Activated CD4-positive, alpha-beta T cell treated with anti-CD3 and anti-CD28 coated beads, Interleukin-2, amount 10 ng/mL, durations not matched to agents 24 days and 14 days (primary cell): Measurements from ENCODE around the gene CASP4. TPM values are rescaled to one million over a fixed set of nuclear protein-coding genes. Genes with fewer than 3 reads are reported as not detected.
"Not testable (repeated sequence)": the region's sequence is repeated elsewhere in the genome, so short reads cannot be mapped to it uniquely, and the experiment has no call there.

Source experiments
- DNase-seq: peaks from one replicate; pipeline ENCODE4 v3.0.0; 2022
- H3K27ac Mint-ChIP-seq: one replicate; pipeline ENCODE4 v1.8.0; 2022; ENCODE audit warnings: mild to moderate bottlenecking, mixed read lengths
- H3K27me3 Mint-ChIP-seq: one replicate; pipeline ENCODE4 v1.8.0; 2022; ENCODE audit warnings: mixed read lengths
- H3K36me3 Mint-ChIP-seq: one replicate; pipeline ENCODE4 v1.8.0; 2022; ENCODE audit warnings: low read depth, mild to moderate bottlenecking, mixed read lengths
- H3K4me1 Mint-ChIP-seq: one replicate; pipeline ENCODE4 v1.8.0; 2021; ENCODE audit warnings: mixed read lengths
- H3K4me3 Mint-ChIP-seq: one replicate; pipeline ENCODE4 v1.8.0; 2022; ENCODE audit warnings: mild to moderate bottlenecking, moderate library complexity, mixed read lengths
- H3K9me3 Mint-ChIP-seq: one replicate; pipeline ENCODE4 v1.8.0; 2021; ENCODE audit warnings: mixed read lengths
- intact Hi-C: fragments of 100-400 bp; cut with micrococcal nuclease; formaldehyde crosslinking; loops from one replicate; pipeline ENCODE4 v1.15.1; 2023
- total RNA-seq: library from RNA; stranded (reverse); gene quantifications from 2 replicates; pipeline ENCODE4 v1.2.3, GENCODE V29; 2022

CASP4 gene
- total RNA-seq, 1 donor from 2014 or later, result 29.2 TPM

- peaks cover 13% of the 10 kb centered on the region for H3K4me1 Mint-ChIP-seq
- peaks cover 25% of the 10 kb centered on the region for H3K36me3 Mint-ChIP-seq
- peaks cover 33% of the 10 kb centered on the region for H3K9me3 Mint-ChIP-seq
- H3K27me3 Mint-ChIP-seq, result peaks cover 21% of the 10 kb centered on the region
- H3K27ac Mint-ChIP-seq, DNase-seq, intact Hi-C loops: not testable (repeated sequence)
- H3K4me3 Mint-ChIP-seq, result peak overlapping the region; percentile 49
Measured at GRCh38 chr11:104934073-104934472, 34.3 kb downstream of the CASP4 start.

GRCh38 chr11:104928811-104929210, 39.6 kb downstream of the CASP4 start:
- no peak for DNase-seq
- peaks cover 19% of the 10 kb centered on the region for H3K27me3 Mint-ChIP-seq
- H3K36me3 Mint-ChIP-seq, result peaks cover 30% of the 10 kb centered on the region

GRCh38 chr11:104926771-104927611, 41.4 kb downstream of the CASP4 start:
- H3K9me3 Mint-ChIP-seq, result peaks cover 51% of the 10 kb centered on the region
- DNase-seq, result no peak
- H3K27ac Mint-ChIP-seq, result no peak overlapping the region
- H3K4me1 Mint-ChIP-seq, result no peaks in the 10 kb centered on the region
- peaks cover 19% of the 10 kb centered on the region for H3K27me3 Mint-ChIP-seq
- intact Hi-C loops, result no loop called here
- peaks cover 26% of the 10 kb centered on the region for H3K36me3 Mint-ChIP-seq
- H3K4me3 Mint-ChIP-seq, result no peak overlapping the region

More at GRCh38 chr11:104928811-104929210, 39.6 kb downstream of the CASP4 start:
- no peak overlapping the region for H3K4me3 Mint-ChIP-seq
- intact Hi-C loops, result no loop called here
- H3K9me3 Mint-ChIP-seq, result peaks cover 50% of the 10 kb centered on the region
- no peak overlapping the region for H3K27ac Mint-ChIP-seq
- no peaks in the 10 kb centered on the region for H3K4me1 Mint-ChIP-seq

DNA sequence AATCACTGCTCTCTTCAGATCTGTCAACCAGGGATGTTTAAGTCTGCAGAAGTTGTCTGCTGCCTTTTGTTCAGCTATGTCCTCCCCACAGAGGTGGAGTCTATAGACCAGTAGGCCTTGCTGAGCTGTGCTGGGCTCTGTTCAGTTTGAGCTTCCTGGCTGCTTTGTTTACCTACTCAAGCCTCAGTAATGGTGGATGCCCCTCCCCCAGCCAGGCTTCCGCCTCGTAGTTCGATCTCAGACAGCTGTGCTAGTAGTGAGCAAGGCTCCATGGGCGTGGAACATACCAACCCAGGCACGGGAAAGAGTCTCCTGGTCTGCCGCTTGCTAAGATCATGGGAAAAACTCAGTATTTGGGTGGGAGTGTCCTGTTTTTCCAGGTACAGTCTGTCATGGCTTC, 42.5 kb downstream of the CASP4 start:
- Mint-ChIP-seq H3K27ac (peak overlapping the region; percentile 10), H3K27me3 (peaks cover 11% of the 10 kb centered on the region), H3K9me3 (peaks cover 44% of the 10 kb centered on the region), H3K4me3 (no peak overlapping the region), H3K36me3 (peaks cover 22% of the 10 kb centered on the region), H3K4me1 (no peaks in the 10 kb centered on the region)
- no peak for DNase-seq
- intact Hi-C loops, result no loop called here

DNA sequence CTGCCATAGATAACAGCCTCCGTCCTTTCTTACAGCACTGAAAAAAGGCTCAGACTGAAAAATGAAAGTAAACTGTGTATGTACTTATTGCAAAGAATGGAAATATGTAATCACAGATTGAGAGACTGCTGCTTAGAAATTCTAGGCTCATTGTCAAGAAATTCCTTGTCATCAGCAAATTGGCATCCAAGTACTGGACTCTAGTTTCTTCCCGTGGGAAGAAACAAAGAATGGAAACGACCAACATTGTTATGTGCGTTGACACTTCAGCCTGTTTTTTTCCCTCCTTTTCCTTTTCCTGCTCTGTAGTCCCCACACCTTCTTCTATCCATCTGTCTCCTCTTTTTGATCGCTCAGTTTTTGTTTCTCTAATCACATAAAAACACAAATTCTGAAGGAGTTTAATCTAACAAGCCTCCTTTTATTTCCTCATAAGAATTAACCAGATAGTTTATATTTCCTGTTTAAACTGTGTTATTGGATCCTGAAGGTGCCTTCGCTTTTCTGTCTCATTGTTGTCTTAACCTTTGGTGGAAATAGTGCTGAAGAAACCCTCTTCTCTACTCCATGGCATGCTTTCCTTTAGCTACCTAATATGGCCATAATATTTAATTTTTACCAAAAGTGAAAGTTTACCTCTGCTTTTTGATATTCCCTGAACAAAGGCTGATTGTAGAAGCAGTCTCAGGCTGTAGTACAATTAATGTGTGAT, 50.1 kb downstream of the CASP4 start:
- intact Hi-C loops, result loop anchor here (5.0 kb wide), 1 partner anchor 49 kb away; the partner anchor contains the start of gene CASP4
- H3K27me3 Mint-ChIP-seq, result no peaks in the 10 kb centered on the region
- H3K9me3 Mint-ChIP-seq, result peaks cover 6% of the 10 kb centered on the region
- peak overlapping the region; percentile 79 for H3K27ac Mint-ChIP-seq
- H3K36me3 Mint-ChIP-seq, result peaks cover 1% of the 10 kb centered on the region
- H3K4me1 Mint-ChIP-seq, result peaks cover 35% of the 10 kb centered on the region
- H3K4me3 Mint-ChIP-seq, result peak overlapping the region; percentile 81
- DNase-seq, result peak; percentile 68

DNA sequence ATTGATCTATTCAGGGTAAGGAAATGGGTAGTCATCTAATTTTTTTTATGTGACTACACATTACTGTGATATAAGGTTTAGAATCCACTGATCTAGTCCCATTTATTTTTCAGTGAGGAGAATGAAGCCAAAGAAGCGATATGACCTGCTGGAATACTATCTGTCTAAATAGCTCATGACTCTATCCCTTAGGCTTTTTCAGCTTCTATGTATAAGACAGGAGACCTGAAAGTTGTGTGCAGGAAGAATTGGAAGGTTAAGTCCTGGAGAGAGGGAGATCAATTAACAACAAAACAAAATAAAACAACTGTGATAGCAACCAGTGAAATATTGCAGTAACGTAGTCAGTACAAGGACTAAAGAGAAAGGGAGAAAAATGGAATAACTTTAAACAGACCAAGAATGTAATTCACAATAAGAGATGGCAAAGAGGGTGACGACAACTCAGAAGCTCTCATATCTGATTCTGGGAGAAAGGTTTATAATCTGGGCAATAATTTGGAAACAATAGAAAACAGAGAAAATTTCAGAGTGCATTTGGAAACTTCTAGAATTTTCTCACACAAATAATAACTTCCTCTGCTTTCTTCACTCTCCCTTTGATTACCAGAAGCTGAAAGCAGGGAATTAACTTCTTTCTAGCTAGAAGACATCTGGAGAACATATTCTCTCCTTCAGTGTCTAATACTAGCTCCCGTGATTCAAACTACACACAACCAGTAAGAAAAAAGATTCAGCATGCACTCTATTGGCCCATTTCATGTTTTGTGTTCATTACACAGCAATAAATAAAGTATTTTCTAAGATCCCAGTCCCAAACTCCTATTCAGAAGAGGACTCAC, 50.9 kb downstream of the CASP4 start:
- Mint-ChIP-seq H3K4me1 (peaks cover 36% of the 10 kb centered on the region), H3K27ac (peak overlapping the region; percentile 79), H3K27me3 (no peaks in the 10 kb centered on the region), H3K4me3 (peak overlapping the region; percentile 81), H3K36me3 (peaks cover 1% of the 10 kb centered on the region), H3K9me3 (peaks cover 6% of the 10 kb centered on the region)
- DNase-seq, result no peak
- intact Hi-C loops, result loop anchor here (5.0 kb wide), 1 partner anchor 50 kb away; the partner anchor contains the start of gene CASP4

DNA sequence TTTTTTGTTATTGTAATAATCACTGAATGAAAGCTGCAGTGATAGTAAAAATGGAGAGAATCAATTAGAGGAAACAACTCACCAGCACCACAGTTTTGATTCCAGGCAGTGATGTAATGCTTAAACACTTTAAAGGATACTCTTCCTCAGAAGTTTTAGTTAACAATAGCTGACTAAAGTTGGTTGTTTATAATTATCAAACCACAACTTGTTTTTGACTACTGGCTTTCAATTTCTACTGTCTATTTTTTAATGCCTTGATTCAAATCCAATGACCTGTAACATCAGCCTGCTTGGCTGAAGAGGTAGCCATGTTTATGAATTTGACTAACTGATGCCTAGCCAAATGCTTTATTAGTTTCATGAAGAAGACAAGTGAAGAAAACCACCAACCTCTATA, 51.9 kb downstream of the CASP4 start:
- no peaks in the 10 kb centered on the region for H3K9me3 Mint-ChIP-seq
- no peaks in the 10 kb centered on the region for H3K27me3 Mint-ChIP-seq
- intact Hi-C loops, result loop anchor here (5.0 kb wide), 1 partner anchor 51 kb away; the partner anchor contains the start of gene CASP4
- H3K4me3 Mint-ChIP-seq, result peak overlapping the region; percentile 81
- DNase-seq, result no peak
- peaks cover 36% of the 10 kb centered on the region for H3K4me1 Mint-ChIP-seq
- peak overlapping the region; percentile 42 for H3K27ac Mint-ChIP-seq
- H3K36me3 Mint-ChIP-seq, result peaks cover 1% of the 10 kb centered on the region

- H3K27me3 Mint-ChIP-seq, result no peaks in the 10 kb centered on the region
- intact Hi-C loops, result no loop called here
- H3K4me1 Mint-ChIP-seq, result peaks cover 20% of the 10 kb centered on the region
- no peak for DNase-seq
- H3K9me3 Mint-ChIP-seq, result no peaks in the 10 kb centered on the region
- no peak overlapping the region for H3K27ac Mint-ChIP-seq
- H3K36me3 Mint-ChIP-seq, result peaks cover 2% of the 10 kb centered on the region
- no peak overlapping the region for H3K4me3 Mint-ChIP-seq
Measured at GRCh38 chr11:104912102-104912501, 56.3 kb downstream of the CASP4 start.

DNA sequence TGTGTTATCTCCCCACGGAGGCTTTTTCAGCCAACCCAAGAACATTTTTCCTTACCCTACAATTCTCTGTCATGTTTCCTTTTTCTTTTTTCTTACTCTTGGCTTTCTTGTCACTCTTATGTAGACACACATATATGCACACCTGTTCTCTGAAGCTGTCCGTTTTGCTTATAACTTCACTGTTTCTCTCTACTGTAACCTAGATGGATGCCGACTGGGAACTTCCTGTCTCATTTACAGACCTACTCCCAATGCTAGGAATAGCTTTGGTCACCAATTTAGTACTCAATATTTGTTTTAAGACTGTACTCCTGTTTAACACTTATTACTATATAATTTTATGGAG, 60.2 kb downstream of the CASP4 start:
- Mint-ChIP-seq H3K9me3 (peaks cover 4% of the 10 kb centered on the region), H3K27me3 (no peaks in the 10 kb centered on the region), H3K36me3 (peaks cover 2% of the 10 kb centered on the region), H3K4me3 (no peak overlapping the region), H3K27ac (no peak overlapping the region), H3K4me1 (peaks cover 8% of the 10 kb centered on the region)
- intact Hi-C loops, result no loop called here
- DNase-seq, result no peak

DNA sequence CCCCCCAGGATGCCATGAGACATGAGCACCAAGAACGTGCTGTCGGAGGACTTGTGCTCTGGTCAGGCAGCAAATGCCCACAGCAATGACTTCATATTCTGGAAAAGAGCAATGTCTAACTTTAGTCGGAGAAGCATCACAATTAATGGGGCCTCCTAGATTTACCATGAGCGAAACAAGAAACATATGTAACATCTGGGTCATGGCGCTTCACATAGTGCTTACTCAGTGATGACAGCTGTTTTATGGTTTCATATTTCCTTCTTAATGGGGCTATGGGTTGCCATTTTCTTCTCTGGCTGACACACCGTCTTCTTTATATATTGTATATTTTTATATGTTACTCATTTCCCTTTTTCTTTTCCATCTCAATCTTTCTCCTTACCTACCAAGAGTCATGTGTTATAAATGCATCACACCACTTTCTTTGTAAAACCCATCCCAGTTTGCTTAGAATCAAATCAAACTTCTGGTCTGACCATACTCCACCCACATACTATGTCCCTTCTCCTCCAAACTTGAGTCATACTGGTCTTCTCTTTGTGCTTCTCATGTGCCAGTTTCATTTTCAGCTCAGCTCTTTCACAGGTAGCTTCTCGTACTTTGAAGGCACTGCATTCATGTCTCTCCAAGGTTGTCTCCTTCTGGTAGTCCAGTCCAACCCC, 60.7 kb downstream of the CASP4 start:
- Mint-ChIP-seq H3K27me3 (no peaks in the 10 kb centered on the region), H3K9me3 (peaks cover 4% of the 10 kb centered on the region), H3K4me1 (peaks cover 6% of the 10 kb centered on the region), H3K27ac (no peak overlapping the region), H3K36me3 (peaks cover 2% of the 10 kb centered on the region), H3K4me3 (no peak overlapping the region)
- peak; percentile 57 for DNase-seq
- intact Hi-C loops, result no loop called here

GRCh38 chr11:104905271-104905670, 63.1 kb downstream of the CASP4 start:
- no peak for DNase-seq
- Mint-ChIP-seq H3K27me3 (no peaks in the 10 kb centered on the region), H3K27ac (no peak overlapping the region), H3K9me3 (peaks cover 16% of the 10 kb centered on the region), H3K4me1 (peaks cover 11% of the 10 kb centered on the region), H3K4me3 (no peak overlapping the region), H3K36me3 (peaks cover 3% of the 10 kb centered on the region)
- intact Hi-C loops, result no loop called here

- intact Hi-C loops, result no loop called here
- Mint-ChIP-seq H3K4me1 (peaks cover 17% of the 10 kb centered on the region), H3K9me3 (peaks cover 16% of the 10 kb centered on the region), H3K4me3 (no peak overlapping the region), H3K27ac (no peak overlapping the region), H3K27me3 (no peaks in the 10 kb centered on the region), H3K36me3 (peaks cover 3% of the 10 kb centered on the region)
- DNase-seq, result no peak
Measured at GRCh38 chr11:104899226-104899625, 69.1 kb downstream of the CASP4 start.

GRCh38 chr11:104898685-104899013, 69.7 kb downstream of the CASP4 start:
- H3K27me3 Mint-ChIP-seq, result no peaks in the 10 kb centered on the region
- H3K4me3 Mint-ChIP-seq, result peak overlapping the region; percentile 22
- H3K36me3 Mint-ChIP-seq, result peaks cover 3% of the 10 kb centered on the region
- H3K9me3 Mint-ChIP-seq, result peaks cover 16% of the 10 kb centered on the region
- intact Hi-C loops, result no loop called here
- no peak for DNase-seq
- no peak overlapping the region for H3K27ac Mint-ChIP-seq
- H3K4me1 Mint-ChIP-seq, result peaks cover 17% of the 10 kb centered on the region
